NCI-H1417 treated with DMSO at 0.1 percent for 48 hours (cell line): ENCODE data around the gene CMTM3.
"Not testable (repeated sequence)": the region's sequence is repeated elsewhere in the genome, so short reads cannot be mapped to it uniquely, and the experiment has no call there.

Experiments
- DNase-seq: peaks from one replicate; lab custom pipeline; 2025; lab: John Stamatoyannopoulos, UW

Gene CMTM3

GRCh38 chr16:66604376-66605176 lies at the start of gene CMTM3:
Gene CMTM3, plus strand, starts transcription at chr16:66604704. Its CDS starts 102 bp downstream, at chr16:66604806.
- no peak for DNase-seq

GRCh38 chr16:66560107-66560506 lies 44.4 kb upstream of the CMTM3 start:
- no peak for DNase-seq

- DNase-seq = no peak
Observed at GRCh38 chr16:66561381-66562080, 43.0 kb upstream of the CMTM3 start.

GRCh38 chr16:66562409-66562808 lies 42.1 kb upstream of the CMTM3 start:
- no peak for DNase-seq

GRCh38 chr16:66562986-66563385 lies 41.5 kb upstream of the CMTM3 start:
- DNase-seq = no peak

GRCh38 chr16:66563574-66564334 lies 40.8 kb upstream of the CMTM3 start:
- no peak for DNase-seq

- DNase-seq = no peak
Observed at GRCh38 chr16:66566051-66566901, 38.2 kb upstream of the CMTM3 start, which contains the start of gene CMTM1. Gene CMTM1, plus strand, starts transcription at chr16:66566439. Its CDS starts 75 bp downstream, at chr16:66566514.

GRCh38 chr16:66567270-66567669 lies 37.2 kb upstream of the CMTM3 start:
- DNase-seq = not testable (repeated sequence)

- no peak for DNase-seq
Observed at GRCh38 chr16:66568355-66568754, 36.1 kb upstream of the CMTM3 start.

- no peak for DNase-seq
Observed at GRCh38 chr16:66569131-66569530, 35.4 kb upstream of the CMTM3 start.

GRCh38 chr16:66569827-66570405 lies 34.6 kb upstream of the CMTM3 start:
- DNase-seq = no peak

GRCh38 chr16:66572356-66572755 lies 32.1 kb upstream of the CMTM3 start:
- no peak for DNase-seq

- DNase-seq = no peak
Observed at GRCh38 chr16:66574081-66574480, 30.4 kb upstream of the CMTM3 start.

- DNase-seq = no peak
Observed at GRCh38 chr16:66574531-66574930, 30.0 kb upstream of the CMTM3 start.

GRCh38 chr16:66575060-66575459 lies 29.4 kb upstream of the CMTM3 start:
- no peak for DNase-seq

GRCh38 chr16:66576296-66576695 lies 28.2 kb upstream of the CMTM3 start:
- no peak for DNase-seq

- no peak for DNase-seq
Observed at GRCh38 chr16:66578651-66579531, 25.6 kb upstream of the CMTM3 start, which contains the start of gene CMTM2. Gene CMTM2, plus strand, starts transcription at chr16:66579463. Its CDS starts 145 bp downstream, at chr16:66579608.

- no peak for DNase-seq
Observed at GRCh38 chr16:66580605-66581209, 23.8 kb upstream of the CMTM3 start.

GRCh38 chr16:66581246-66581952 lies 23.1 kb upstream of the CMTM3 start:
- no peak for DNase-seq
